ENCODE data around the gene SLC26A9. TPM values are rescaled to one million over a fixed set of nuclear protein-coding genes. Genes with fewer than 3 reads are reported as not detected.

The SLC26A9 gene
- total RNA-seq, 1 experiment from 2014 or later = not detected

DNA sequence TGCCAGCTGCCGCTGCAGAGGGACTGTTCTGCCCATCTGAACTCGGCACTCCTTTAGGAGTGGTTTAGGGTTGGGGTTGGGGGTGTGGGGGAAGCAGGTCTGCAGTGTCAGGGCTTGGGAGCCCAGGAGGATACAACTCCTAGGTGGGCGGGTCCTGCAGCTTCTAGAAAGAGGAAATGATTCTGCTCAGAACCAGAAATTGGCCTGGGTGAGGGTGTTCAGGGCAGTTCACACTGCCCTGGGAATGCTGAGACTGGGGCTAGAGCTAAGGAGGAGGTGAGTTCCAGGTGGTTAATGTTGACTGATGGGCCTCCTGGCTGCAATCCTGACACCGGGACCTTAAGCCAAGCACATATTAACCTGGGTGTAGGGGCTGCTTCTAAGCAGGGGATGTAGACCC, 4.8 kb upstream of the SLC26A9 start:
- Histone ChIP-seq H3K27me3 (replicated peaks; ENCODE audit: insufficient read depth, low read depth, low read length, poor library complexity) (peaks cover 38% of the 10 kb centered on the region), H3K4me1 (ENCODE audit: insufficient read depth, low read length, poor library complexity, severe bottlenecking) (no peaks in the 10 kb centered on the region), H3K9me3 (ENCODE audit: low read depth, low read length, poor library complexity, severe bottlenecking) (no peaks in the 10 kb centered on the region), H3K36me3 (ENCODE audit: insufficient read depth, low read length, poor library complexity, severe bottlenecking) (no peaks in the 10 kb centered on the region), H3K4me3 (ENCODE audit: low read depth, low read length, poor library complexity, severe bottlenecking) (no peak overlapping the region), H3K27ac (ENCODE audit: low read depth, low read length, poor library complexity, severe bottlenecking) (no peak overlapping the region)
- CTCF ChIA-PET = no interaction called here
- POLR2A ChIA-PET (ENCODE audit: low non-redundant PET) = no interaction called here
- no TSS peak for BruUV-seq (replicated peaks)
- intact Hi-C loops (cut with micrococcal nuclease; ENCODE audit: unreplicated experiment) = no loop called here
- no peak for DNase-seq (ENCODE audit: low spot score)
- TF ChIP-seq, protein P1, sequence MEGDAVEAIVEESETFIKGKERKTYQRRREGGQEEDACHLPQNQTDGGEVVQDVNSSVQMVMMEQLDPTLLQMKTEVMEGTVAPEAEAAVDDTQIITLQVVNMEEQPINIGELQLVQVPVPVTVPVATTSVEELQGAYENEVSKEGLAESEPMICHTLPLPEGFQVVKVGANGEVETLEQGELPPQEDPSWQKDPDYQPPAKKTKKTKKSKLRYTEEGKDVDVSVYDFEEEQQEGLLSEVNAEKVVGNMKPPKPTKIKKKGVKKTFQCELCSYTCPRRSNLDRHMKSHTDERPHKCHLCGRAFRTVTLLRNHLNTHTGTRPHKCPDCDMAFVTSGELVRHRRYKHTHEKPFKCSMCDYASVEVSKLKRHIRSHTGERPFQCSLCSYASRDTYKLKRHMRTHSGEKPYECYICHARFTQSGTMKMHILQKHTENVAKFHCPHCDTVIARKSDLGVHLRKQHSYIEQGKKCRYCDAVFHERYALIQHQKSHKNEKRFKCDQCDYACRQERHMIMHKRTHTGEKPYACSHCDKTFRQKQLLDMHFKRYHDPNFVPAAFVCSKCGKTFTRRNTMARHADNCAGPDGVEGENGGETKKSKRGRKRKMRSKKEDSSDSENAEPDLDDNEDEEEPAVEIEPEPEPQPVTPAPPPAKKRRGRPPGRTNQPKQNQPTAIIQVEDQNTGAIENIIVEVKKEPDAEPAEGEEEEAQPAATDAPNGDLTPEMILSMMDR (conservative IDR thresholded peaks at IDR 0.05; ENCODE audit: low read depth, low read length) = no peak
- no peak for TF ChIP-seq EZH2 (IDR thresholded peaks at IDR 0.05; ENCODE audit: borderline replicate concordance, low read depth, low read length, poor library complexity, severe bottlenecking)

DNA sequence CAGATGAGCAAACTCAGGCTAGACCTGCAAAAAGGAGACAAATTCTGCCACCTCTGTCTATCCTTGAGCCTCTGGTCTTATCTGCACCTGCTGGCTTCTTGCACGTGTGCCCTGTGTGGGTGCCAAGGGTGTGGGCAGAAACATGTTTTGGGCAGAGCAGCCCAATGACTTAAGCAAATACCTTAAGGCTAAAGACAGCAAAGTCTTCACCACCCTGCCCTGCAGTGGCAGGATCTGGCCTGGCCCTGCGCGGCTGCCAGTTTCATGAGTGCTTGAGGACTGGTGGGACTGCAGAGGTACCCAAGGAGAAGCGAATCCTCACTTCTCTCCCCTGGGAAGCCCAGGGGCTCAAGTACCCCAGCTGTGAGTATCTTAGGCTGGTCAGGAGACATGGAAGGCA, 3.8 kb upstream of the SLC26A9 start:
- Histone ChIP-seq H3K9me3 (ENCODE audit: low read depth, low read length, poor library complexity, severe bottlenecking) (no peaks in the 10 kb centered on the region), H3K4me1 (ENCODE audit: insufficient read depth, low read length, poor library complexity, severe bottlenecking) (no peaks in the 10 kb centered on the region), H3K4me3 (ENCODE audit: low read depth, low read length, poor library complexity, severe bottlenecking) (no peak overlapping the region), H3K27ac (ENCODE audit: low read depth, low read length, poor library complexity, severe bottlenecking) (no peak overlapping the region), H3K27me3 (replicated peaks; ENCODE audit: insufficient read depth, low read depth, low read length, poor library complexity) (peaks cover 38% of the 10 kb centered on the region), H3K36me3 (ENCODE audit: insufficient read depth, low read length, poor library complexity, severe bottlenecking) (no peaks in the 10 kb centered on the region)
- intact Hi-C loops (cut with micrococcal nuclease; ENCODE audit: unreplicated experiment) = no loop called here
- DNase-seq (ENCODE audit: low spot score) = no peak
- ChIA-PET POLR2A (ENCODE audit: low non-redundant PET) (no interaction called here), CTCF (no interaction called here)
- no peak for TF ChIP-seq EZH2 (IDR thresholded peaks at IDR 0.05; ENCODE audit: borderline replicate concordance, low read depth, low read length, poor library complexity, severe bottlenecking)
- TF ChIP-seq, protein P1 (conservative IDR thresholded peaks at IDR 0.05; ENCODE audit: low read depth, low read length) = no peak
- BruUV-seq (replicated peaks) = no TSS peak

DNA sequence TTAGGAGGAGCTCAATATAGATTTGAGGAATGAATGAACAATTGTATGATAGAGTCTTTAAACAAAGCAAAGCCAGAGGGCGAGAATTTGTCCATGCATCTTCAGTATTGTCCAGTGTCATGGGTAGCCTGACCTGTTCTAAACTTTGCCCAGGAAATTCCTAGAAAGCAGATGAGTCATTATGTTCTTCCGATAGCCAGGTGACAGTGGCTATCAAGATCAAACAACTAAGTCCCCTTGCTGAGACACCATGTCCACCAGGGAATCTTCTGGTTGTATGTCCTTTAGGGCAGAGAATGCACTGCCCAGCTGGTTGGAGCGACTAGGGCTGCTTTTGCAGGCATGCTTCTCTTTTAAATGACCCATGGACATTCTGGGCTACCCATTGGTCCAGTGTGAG, 1.8 kb upstream of the SLC26A9 start:
- no peak overlapping the region for H3K4me3 ChIP-seq (ENCODE audit: low read depth, low read length, poor library complexity, severe bottlenecking)
- TF ChIP-seq EZH2 (IDR thresholded peaks at IDR 0.05; ENCODE audit: borderline replicate concordance, low read depth, low read length, poor library complexity, severe bottlenecking) = no peak
- TF ChIP-seq, protein P1 (conservative IDR thresholded peaks at IDR 0.05; ENCODE audit: low read depth, low read length) = no peak
- no peak for DNase-seq (ENCODE audit: low spot score)
- H3K36me3 ChIP-seq (ENCODE audit: insufficient read depth, low read length, poor library complexity, severe bottlenecking) = no peaks in the 10 kb centered on the region
- intact Hi-C loops (cut with micrococcal nuclease; ENCODE audit: unreplicated experiment) = no loop called here
- ChIA-PET POLR2A (ENCODE audit: low non-redundant PET) (no interaction called here), CTCF (no interaction called here)
- no peaks in the 10 kb centered on the region for H3K4me1 ChIP-seq (ENCODE audit: insufficient read depth, low read length, poor library complexity, severe bottlenecking)
- no TSS peak for BruUV-seq (replicated peaks)
- no peaks in the 10 kb centered on the region for H3K9me3 ChIP-seq (ENCODE audit: low read depth, low read length, poor library complexity, severe bottlenecking)
- peaks cover 38% of the 10 kb centered on the region for H3K27me3 ChIP-seq (replicated peaks; ENCODE audit: insufficient read depth, low read depth, low read length, poor library complexity)
- no peak overlapping the region for H3K27ac ChIP-seq (ENCODE audit: low read depth, low read length, poor library complexity, severe bottlenecking)

Measured in A673 (cell line).